ENCODE measurements around the gene LBR.

DNA sequence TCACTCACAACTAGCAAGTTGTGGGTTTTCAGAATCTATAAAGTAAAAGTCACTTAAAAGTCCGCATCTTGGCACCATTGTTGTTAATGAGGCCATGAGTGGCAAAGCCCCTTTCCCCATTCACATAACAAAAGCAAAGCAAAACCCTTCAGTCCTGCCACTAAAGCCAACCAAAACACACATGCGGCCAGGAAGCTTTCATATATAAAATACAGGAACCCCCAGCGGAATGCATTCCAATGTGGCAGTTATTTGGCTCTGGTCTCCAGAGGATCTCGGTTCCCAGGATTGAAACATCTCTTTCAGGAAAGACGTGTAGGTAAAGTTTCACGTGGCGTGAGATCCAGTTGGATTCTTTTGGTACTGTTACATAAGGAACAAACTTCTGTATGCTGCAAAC, 2.5 kb upstream of the LBR start:
- TF ChIP-seq, protein P1, sequence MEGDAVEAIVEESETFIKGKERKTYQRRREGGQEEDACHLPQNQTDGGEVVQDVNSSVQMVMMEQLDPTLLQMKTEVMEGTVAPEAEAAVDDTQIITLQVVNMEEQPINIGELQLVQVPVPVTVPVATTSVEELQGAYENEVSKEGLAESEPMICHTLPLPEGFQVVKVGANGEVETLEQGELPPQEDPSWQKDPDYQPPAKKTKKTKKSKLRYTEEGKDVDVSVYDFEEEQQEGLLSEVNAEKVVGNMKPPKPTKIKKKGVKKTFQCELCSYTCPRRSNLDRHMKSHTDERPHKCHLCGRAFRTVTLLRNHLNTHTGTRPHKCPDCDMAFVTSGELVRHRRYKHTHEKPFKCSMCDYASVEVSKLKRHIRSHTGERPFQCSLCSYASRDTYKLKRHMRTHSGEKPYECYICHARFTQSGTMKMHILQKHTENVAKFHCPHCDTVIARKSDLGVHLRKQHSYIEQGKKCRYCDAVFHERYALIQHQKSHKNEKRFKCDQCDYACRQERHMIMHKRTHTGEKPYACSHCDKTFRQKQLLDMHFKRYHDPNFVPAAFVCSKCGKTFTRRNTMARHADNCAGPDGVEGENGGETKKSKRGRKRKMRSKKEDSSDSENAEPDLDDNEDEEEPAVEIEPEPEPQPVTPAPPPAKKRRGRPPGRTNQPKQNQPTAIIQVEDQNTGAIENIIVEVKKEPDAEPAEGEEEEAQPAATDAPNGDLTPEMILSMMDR (IDR thresholded peaks at IDR 0.05) = no peak
- no peak for TF ChIP-seq POLR2A (IDR thresholded peaks at IDR 0.05)
- TF ChIP-seq POLR2AphosphoS5 (IDR thresholded peaks at IDR 0.05) = no peak
